GM19328 (cell line): ENCODE results near the gene CCDC192.
"Not testable (repeated sequence)": the region's sequence is repeated elsewhere in the genome, so short reads cannot be mapped to it uniquely, and the experiment has no call there.

Experiments used
- ATAC-seq: cut with Tn5 transposase; IDR thresholded peaks from one replicate; pipeline ENCODE4 v1.9.1; 2021; ENCODE audit warnings: mild to moderate bottlenecking, moderate library complexity; ENCODE audit not compliant: unreplicated experiment

The CCDC192 gene

DNA sequence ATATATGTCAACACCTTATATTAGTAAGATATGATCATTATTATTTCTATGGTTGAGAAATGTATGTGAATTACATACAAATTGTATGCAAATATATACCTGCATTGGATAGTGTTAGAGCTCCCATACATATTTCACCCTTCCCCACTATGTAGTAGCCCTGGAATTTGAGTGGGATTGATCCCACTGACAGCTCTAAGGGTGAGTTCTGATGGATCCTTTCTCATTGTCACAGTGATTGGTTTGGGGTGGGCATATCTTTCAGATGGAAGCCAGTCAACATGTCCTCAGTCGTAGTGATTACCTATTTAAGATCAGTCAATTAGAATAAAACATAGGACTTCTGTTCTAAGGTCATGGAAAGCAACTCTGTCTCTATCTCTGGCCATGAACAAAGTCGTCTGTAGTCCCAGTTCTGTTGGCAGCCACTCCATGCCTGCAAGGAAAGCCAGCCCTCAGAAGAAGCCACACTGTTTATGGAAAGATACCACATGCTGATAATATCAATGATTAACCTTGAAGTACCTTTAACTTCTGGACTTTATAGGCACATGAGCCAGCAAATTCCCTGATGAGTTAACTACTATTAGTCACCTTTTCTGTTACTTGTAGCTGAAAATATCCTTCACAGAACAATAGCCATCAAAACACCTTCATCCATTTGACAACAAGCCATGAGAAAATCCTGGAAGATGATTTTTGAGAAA lies 5.1 kb upstream of the CCDC192 start:
- no peak for ATAC-seq

DNA sequence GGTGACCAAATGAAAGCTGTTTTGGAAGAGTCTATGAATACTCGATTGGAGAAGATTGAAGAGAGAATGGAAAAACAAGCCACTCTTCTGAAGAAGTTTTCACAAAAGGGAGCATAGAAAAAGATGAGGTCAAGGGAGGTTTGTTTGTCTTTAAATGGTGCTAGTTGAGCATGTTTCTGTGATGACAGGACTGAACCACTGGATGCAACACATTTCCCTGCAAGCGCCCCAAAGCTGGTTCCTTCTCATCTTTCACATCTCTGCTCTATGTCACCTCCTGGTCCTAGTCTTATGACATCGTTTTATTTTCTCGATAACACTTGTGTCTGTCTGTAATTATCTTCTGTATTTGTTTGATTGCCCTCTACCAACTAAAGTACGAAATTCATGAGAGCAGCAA lies 3.8 kb upstream of the CCDC192 start:
- no peak for ATAC-seq

DNA sequence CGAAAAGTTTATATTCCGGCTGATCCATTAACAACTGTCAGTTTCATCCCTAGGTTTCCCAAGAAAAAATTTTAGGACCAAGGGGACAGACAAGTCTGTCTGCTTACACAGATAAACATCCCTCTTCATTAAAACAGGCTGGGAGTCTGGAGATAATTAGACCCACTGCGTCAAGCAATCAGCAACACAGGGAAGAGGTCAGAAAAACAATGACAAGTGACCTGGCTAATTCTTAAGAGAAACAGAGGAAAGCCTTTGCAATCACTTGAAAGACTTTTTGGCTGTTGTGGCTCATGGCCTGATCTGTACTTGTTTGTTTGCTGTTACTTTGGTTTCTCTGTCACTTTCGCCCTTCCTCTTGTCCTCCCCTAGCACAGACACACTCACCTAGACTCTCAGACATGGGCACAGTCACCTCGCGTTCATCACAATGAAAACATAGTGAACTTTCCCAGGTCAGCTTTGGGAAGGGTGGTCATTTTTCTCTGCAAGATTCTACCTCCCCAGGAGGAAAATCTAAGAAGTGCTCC lies 2.9 kb upstream of the CCDC192 start:
- no peak for ATAC-seq

DNA sequence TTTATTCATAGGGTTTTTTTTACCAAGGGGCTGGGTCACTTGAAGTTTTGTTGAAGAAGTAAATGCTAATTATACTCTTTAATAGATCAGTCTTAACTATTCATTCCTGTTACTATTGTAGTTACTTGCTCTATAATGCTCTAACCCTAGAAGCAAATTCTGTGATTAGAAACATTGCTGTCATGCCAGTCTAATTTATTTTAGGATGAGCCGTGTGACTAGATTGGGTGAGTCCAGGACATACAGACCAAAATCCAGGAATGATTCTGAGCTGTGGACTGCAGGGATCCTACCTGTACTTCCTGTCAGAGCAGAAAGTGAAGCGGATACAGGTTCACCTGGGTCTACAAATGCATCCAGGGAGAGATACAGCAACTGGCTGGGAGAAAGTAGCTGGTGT lies 757 bp upstream of the CCDC192 start:
- ATAC-seq, result no peak

DNA sequence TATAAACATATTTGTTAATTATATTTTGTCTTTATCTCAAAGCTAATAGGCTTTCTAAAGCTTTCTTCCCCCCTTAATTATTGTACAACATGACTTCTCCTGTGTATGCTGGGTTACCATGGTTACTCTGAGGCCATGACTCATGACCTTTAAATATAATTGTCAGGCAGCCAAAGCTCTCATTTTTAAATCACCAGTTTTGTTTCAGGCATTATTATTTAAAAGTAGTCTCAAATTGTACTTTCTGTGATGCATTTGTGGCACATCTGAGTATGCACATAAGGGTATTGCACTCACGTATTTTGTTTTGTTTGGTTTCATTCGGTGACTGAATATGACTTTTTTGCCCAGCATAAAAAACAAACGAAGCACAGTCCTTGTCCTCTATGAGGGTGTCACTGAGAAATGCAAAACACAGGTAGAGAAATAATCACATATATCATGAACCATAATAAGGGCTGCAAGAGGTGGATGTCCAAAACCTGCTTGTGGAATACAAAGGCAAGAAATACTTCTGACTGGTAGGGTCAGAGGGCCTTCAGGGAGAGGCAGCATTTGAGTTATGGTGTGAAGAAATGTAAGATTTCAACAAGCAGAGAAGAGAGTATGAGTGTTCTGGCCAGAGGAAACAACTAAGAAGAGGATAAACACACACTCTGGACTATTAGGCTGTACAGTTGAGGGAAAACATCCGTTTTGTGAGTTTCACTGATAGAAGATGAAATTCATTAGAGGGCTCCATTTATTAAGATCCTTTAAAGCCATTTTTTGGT lies 2.1 kb downstream of the CCDC192 start:
- ATAC-seq, result no peak

GRCh38 chr5:127706691-127707090 lies 3.5 kb downstream of the CCDC192 start:
- no peak for ATAC-seq

GRCh38 chr5:127707209-127707608 lies 4.0 kb downstream of the CCDC192 start:
- no peak for ATAC-seq

DNA sequence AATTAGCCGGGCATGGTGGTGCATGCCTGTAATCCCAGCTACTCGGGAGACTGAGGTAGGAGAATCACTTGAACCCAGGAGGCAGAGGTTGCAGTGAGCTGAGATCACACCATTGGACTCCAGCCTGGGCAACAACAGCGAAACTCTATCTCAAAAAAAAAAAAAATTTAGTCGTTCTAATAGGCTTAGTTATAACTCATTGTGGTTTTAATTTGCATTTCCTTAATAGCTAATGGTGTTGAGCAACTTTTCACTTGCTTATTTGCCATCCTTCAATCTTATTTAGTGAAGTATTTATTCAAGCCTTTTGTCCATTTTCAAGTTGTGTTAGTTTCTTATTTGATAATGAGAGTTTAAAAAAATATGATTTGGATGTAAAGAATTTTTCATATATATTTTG lies 9.9 kb downstream of the CCDC192 start:
- not testable (repeated sequence) for ATAC-seq

DNA sequence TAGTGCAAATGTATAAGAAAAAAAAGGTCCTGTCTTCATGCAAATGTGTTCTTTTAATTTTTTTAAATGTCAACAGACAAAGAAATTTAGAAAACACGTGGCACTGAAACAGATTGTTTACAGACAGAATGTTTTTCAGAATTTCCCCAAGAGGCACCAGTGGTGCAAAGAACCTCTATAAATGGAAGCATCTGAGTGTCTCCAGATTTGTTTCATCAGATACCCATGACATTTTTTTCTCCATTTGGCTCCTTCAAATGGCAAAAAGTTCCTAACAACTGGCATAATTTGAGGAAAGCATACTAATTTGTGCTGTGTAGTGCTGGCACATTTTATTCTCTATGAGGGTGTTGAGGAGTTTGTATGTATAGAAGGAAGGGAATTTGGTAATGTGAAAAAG lies 15.0 kb downstream of the CCDC192 start:
- ATAC-seq, result no peak

GRCh38 chr5:127723571-127723970 lies 20.4 kb downstream of the CCDC192 start:
- no peak for ATAC-seq

DNA sequence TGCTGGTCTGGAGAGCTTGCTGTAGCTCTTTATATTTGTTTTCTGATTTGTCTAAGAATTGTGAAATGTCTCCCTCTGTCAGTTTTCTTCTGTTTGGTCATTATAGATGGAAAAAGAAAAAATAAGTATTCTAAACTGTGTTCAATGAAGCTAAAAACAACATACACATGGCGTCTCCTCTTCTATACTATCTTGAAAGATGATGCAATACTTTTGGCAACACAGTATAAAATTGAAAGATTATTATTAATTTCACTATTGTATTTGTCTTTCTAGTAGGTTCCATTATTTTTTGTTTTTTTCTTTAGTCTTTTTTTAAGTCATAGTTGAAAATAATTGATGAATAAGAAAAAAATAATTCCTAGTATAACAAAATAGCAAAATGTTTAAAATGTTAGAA lies 22.5 kb downstream of the CCDC192 start:
- no peak for ATAC-seq

- no peak for ATAC-seq
These were observed 29.8 kb downstream of the CCDC192 start for GRCh38 chr5:127732963-127733362.

- not testable (repeated sequence) for ATAC-seq
These were observed 36.2 kb downstream of the CCDC192 start for GRCh38 chr5:127739348-127739747.

DNA sequence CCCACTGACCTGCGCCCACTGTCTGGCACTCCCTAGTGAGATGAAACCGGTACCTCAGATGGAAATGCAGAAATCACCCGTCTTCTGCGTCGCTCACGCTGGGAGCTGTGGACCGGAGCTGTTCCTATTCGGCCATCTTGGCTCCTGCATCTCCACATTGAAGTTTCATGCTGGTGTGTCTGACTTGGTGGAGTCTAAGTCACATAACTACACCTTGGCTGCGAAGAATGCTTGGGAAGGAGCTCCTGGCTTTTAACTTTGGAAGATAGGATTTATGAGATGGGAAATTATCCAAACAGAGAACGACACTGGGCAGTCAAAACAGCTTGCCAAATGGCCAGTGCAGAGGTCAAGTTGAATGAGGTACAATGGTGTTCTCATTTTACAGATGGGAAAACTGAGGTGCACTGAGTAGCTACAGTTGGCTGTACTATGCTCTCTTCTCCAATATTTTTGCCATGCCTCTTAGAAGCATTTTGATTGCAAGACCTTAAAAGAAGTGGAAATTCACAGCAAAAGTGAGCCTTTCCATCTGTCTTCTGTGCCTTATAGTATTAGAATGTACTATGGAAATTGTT lies 36.7 kb downstream of the CCDC192 start:
- no peak for ATAC-seq

- no peak for ATAC-seq
These were observed 38.2 kb downstream of the CCDC192 start for GRCh38 chr5:127741412-127741811.

DNA sequence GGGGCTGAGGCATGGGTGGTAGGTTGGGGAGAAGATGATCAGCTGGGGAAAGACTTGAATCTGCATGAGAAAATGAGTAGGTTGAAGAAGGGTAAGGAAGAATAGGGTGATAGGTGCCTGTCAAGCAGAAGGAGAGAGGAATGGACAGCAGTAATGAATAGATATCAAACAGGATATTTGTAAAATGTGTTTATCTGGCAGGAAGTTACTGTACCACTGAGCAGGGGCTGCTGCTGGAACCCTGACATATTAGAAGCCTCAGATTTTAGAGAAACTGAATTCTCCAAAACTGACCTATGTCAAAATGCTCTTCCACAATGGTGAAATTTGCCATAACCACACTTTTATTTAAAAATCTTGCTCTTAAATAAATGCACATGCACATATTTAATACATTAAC lies 41.0 kb downstream of the CCDC192 start:
- no peak for ATAC-seq

- ATAC-seq, result no peak
These were observed 43.6 kb downstream of the CCDC192 start for GRCh38 chr5:127746756-127747155.

DNA sequence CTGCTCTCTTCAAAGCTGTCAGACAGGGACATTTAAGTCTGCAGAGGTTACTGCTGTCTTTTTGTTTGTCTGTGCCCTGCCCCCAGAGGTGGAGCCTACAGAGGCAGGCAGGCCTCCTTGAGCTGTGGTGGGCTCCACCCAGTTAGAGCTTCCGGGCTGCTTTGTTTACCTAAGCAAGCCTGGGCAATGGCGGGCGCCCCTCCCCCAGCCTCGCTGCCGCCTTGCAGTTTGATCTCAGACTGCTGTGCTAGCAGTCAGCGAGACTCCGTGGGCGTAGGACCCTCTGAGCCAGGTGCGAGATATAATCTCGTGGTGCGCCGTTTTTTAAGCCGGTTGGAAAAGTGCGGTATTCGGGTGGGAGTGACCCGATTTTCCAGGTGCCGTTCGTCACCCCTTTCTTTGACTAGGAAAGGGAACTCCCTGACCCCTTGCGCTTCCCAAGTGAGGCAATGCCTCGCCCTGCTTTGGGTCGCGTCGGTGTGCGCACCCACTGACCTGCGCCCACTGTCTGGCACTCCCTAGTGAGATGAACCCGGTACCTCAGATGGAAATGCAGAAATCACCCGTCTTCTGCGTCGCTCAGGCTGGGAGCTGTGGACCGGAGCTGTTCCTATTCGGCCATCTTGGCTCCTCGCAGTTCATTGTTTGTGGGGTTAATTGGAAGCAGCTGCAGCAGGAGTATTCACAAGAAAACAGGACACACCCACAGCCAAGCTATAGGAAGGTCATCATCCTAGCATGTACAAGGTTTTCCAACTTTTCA lies 49.5 kb downstream of the CCDC192 start:
- not testable (repeated sequence) for ATAC-seq

- ATAC-seq, result no peak
These were observed 51.1 kb downstream of the CCDC192 start for GRCh38 chr5:127754259-127754658.

DNA sequence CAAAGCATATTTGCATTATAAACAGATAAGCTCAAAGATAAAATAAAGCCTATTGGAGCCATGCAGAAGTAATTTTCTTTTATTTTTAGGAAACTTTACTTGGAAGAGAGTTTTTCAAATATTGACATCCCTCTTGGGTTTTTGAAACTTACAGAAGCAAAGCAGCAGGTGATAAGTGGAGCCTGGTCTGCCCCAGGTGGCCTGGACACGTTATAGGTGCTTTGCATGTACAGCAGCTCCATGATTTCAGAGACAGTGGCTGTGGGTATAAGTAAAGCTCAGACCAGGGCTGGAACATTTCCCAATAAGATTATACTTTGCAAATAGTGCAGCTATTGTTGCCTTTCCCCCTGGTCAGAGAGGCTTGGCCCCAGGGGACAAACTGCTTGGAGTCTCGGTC lies 51.5 kb downstream of the CCDC192 start:
- ATAC-seq, result no peak

GRCh38 chr5:127757576-127757975 lies 54.4 kb downstream of the CCDC192 start:
- ATAC-seq, result no peak
